Measurements from ENCODE around the gene NSFL1C. TPM values are rescaled to one million over a fixed set of nuclear protein-coding genes. Genes with fewer than 3 reads are reported as not detected.

Gene NSFL1C
- total RNA-seq, 1 experiment from 2014 or later = 119 TPM

- no peak overlapping the region for H3K4me3 Mint-ChIP-seq (ENCODE audit: unreplicated experiment)
- H3K36me3 Mint-ChIP-seq (ENCODE audit: insufficient read depth, unreplicated experiment) = peaks cover 6% of the 10 kb centered on the region
- Histone ChIP-seq H3K4me3 (ENCODE audit: low read depth, low read length) (no peak overlapping the region), H3K36me3 (ENCODE audit: control insufficient read depth, insufficient read depth, low read length) (no peaks in the 10 kb centered on the region), H3K27me3 (replicated peaks; ENCODE audit: control insufficient read depth, insufficient read depth, low read length) (no peaks in the 10 kb centered on the region), H3K9me3 (no peaks in the 10 kb centered on the region), H3K4me1 (no peaks in the 10 kb centered on the region)
- ChIA-PET POLR2A (no interaction called here), CTCF (interaction anchor here (0.6 to 2.1 kb wide), 6 partner anchors 28 to 125 kb away, joined by 3 to 7 read pairs (median 4); partner anchors contain the start of genes FKBP1A and NSFL1C)
- H3K27ac Mint-ChIP-seq (ENCODE audit: unreplicated experiment) = no peak overlapping the region
- intact Hi-C loops (cut with micrococcal nuclease; ENCODE audit: unreplicated experiment) = loop anchor here (5.0 kb wide), 1 partner anchor 34 kb away; no protein-coding TSS in a partner anchor
- H3K9me3 Mint-ChIP-seq (ENCODE audit: unreplicated experiment) = no peaks in the 10 kb centered on the region
- DNase-seq = no peak
- no TSS peak for BruUV-seq (replicated peaks)
- no peaks in the 10 kb centered on the region for H3K4me1 Mint-ChIP-seq (ENCODE audit: low read depth, unreplicated experiment)
- TF ChIP-seq CTCF (IDR thresholded peaks at IDR 0.05; ENCODE audit: insufficient read depth in 1 of 2, low read depth in 1 of 2, low read length in 1 of 2, severe bottlenecking in 1 of 2, unreplicated experiment in 1 of 2) = no peak
- H3K27me3 Mint-ChIP-seq (ENCODE audit: insufficient read depth, unreplicated experiment) = no peaks in the 10 kb centered on the region
These were observed 28.3 kb downstream of the NSFL1C start for GRCh38 chr20:1438361-1438760.

DNA sequence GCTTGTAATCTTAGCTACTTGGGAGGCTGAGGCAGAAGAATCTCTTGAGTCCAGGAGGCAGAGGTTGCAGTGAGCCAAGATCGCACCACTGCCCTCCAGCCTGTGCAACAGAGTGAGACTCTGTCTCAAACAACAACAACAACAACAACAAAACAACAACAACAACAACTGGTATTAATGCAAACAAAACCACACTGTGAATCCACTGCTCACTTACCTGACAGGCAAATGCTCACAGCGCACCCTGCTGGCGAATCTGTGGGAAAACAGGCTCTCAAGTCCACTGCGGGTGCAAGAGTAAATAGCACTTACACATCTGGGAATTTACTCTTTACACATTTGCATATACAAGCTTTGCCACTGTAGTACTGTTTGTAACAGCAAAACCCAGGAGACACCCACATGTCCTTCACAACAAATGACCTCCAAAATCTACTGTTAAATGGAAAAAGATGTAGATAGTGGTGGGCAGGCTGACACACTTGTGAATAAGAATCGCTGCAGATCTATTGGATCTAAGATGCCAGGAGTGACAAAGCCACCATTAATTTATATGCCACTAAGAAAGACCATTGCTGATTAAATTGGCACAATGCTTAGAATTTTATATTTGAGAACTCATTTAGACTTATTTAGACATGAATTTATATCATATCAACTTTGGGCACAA lies 29.3 kb downstream of the NSFL1C start:
- intact Hi-C loops (cut with micrococcal nuclease; ENCODE audit: unreplicated experiment) = loop anchor here (1.0 to 5.0 kb wide), 3 partner anchors 35 to 124 kb away; no protein-coding TSS in a partner anchor
- POLR2A ChIA-PET = no interaction called here

GRCh38 chr20:1436263-1436662 lies 30.4 kb downstream of the NSFL1C start:
- Mint-ChIP-seq H3K9me3 (ENCODE audit: unreplicated experiment) (no peaks in the 10 kb centered on the region), H3K36me3 (ENCODE audit: insufficient read depth, unreplicated experiment) (peaks cover 6% of the 10 kb centered on the region), H3K4me3 (ENCODE audit: unreplicated experiment) (no peak overlapping the region), H3K27me3 (ENCODE audit: insufficient read depth, unreplicated experiment) (peaks cover 7% of the 10 kb centered on the region), H3K4me1 (ENCODE audit: low read depth, unreplicated experiment) (no peaks in the 10 kb centered on the region), H3K27ac (ENCODE audit: unreplicated experiment) (no peak overlapping the region)
- no peaks in the 10 kb centered on the region for H3K4me1 ChIP-seq
- H3K36me3 ChIP-seq (ENCODE audit: control insufficient read depth, insufficient read depth, low read length) = no peaks in the 10 kb centered on the region
- no peaks in the 10 kb centered on the region for H3K27me3 ChIP-seq (replicated peaks; ENCODE audit: control insufficient read depth, insufficient read depth, low read length)
- intact Hi-C loops (cut with micrococcal nuclease; ENCODE audit: unreplicated experiment) = loop anchor here (5.0 kb wide), 1 partner anchor 36 kb away; no protein-coding TSS in a partner anchor
- no peaks in the 10 kb centered on the region for H3K9me3 ChIP-seq
- no peak overlapping the region for H3K4me3 ChIP-seq (ENCODE audit: low read depth, low read length)
- ChIA-PET CTCF (interaction anchor here (0.7 kb wide), 1 partner anchor 44 kb away, joined by 3 read pairs; no protein-coding TSS in a partner anchor), POLR2A (no interaction called here)
- BruUV-seq (replicated peaks) = no TSS peak
- no peak for TF ChIP-seq CTCF (IDR thresholded peaks at IDR 0.05; ENCODE audit: insufficient read depth in 1 of 2, low read depth in 1 of 2, low read length in 1 of 2, severe bottlenecking in 1 of 2, unreplicated experiment in 1 of 2)
- DNase-seq = no peak

More for the DNA sequence above, 29.3 kb downstream of the NSFL1C start:
- no TSS peak for BruUV-seq (replicated peaks)
- Histone ChIP-seq H3K4me1 (no peaks in the 10 kb centered on the region), H3K27me3 (replicated peaks; ENCODE audit: control insufficient read depth, insufficient read depth, low read length) (no peaks in the 10 kb centered on the region), H3K36me3 (ENCODE audit: control insufficient read depth, insufficient read depth, low read length) (no peaks in the 10 kb centered on the region), H3K4me3 (ENCODE audit: low read depth, low read length) (no peak overlapping the region), H3K9me3 (no peaks in the 10 kb centered on the region)
- Mint-ChIP-seq H3K27ac (ENCODE audit: unreplicated experiment) (no peak overlapping the region), H3K9me3 (ENCODE audit: unreplicated experiment) (no peaks in the 10 kb centered on the region), H3K4me3 (ENCODE audit: unreplicated experiment) (no peak overlapping the region), H3K27me3 (ENCODE audit: insufficient read depth, unreplicated experiment) (no peaks in the 10 kb centered on the region), H3K36me3 (ENCODE audit: insufficient read depth, unreplicated experiment) (peaks cover 6% of the 10 kb centered on the region), H3K4me1 (ENCODE audit: low read depth, unreplicated experiment) (no peaks in the 10 kb centered on the region)
- CTCF ChIA-PET = interaction anchor here (1.1 to 2.1 kb wide), 3 partner anchors 29 to 124 kb away, joined by 3 to 7 read pairs (median 3); partner anchors contain the start of genes FKBP1A and NSFL1C
- peak; percentile 83 to 94 for TF ChIP-seq CTCF (IDR thresholded peaks at IDR 0.05; ENCODE audit: insufficient read depth in 1 of 2, low read depth in 1 of 2, low read length in 1 of 2, severe bottlenecking in 1 of 2, unreplicated experiment in 1 of 2)
- peak; percentile 73 to 76 for DNase-seq
